ENCODE measurements around the gene DDX51.

GRCh38 chr12:132127041-132127440 is 17.1 kb downstream of the DDX51 start:
- TF ChIP-seq, protein P1, sequence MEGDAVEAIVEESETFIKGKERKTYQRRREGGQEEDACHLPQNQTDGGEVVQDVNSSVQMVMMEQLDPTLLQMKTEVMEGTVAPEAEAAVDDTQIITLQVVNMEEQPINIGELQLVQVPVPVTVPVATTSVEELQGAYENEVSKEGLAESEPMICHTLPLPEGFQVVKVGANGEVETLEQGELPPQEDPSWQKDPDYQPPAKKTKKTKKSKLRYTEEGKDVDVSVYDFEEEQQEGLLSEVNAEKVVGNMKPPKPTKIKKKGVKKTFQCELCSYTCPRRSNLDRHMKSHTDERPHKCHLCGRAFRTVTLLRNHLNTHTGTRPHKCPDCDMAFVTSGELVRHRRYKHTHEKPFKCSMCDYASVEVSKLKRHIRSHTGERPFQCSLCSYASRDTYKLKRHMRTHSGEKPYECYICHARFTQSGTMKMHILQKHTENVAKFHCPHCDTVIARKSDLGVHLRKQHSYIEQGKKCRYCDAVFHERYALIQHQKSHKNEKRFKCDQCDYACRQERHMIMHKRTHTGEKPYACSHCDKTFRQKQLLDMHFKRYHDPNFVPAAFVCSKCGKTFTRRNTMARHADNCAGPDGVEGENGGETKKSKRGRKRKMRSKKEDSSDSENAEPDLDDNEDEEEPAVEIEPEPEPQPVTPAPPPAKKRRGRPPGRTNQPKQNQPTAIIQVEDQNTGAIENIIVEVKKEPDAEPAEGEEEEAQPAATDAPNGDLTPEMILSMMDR (IDR thresholded peaks at IDR 0.05): no peak
- no peak for TF ChIP-seq ZFX (IDR thresholded peaks at IDR 0.05; ENCODE audit: borderline replicate concordance)

All from 22Rv1 (cell line).